ENCODE measurements around the gene TFAP2E. TPM values are rescaled to one million over a fixed set of nuclear protein-coding genes. Genes with fewer than 3 reads are reported as not detected.

The TFAP2E gene
- total RNA-seq, 4 donors from 2014 or later, result not detected

- H3K4me3 ChIP-seq, result no peak overlapping the region
- in situ Hi-C loops (cut with MboI; ENCODE audit: low sequenced_read_pairs in 4 of 4), result no loop called here
- TF ChIP-seq POLR2A (IDR thresholded peaks at IDR 0.05) (no peak), CTCF (IDR thresholded peaks at IDR 0.05 in 4 of 5, conservative IDR thresholded peaks at IDR 0.05 in 1 of 5) (no peak)
- no peaks in the 10 kb centered on the region for H3K9me3 ChIP-seq
- peaks cover 0 to 77% of the 10 kb centered on the region in 2 donors for H3K36me3 ChIP-seq
- H3K27ac ChIP-seq, result no peak overlapping the region
- ATAC-seq (no peak), DNase-seq (no peak)
- intact Hi-C loops (cut with DNase I; ENCODE audit: low total_unique reads), result loop anchor here (10.0 kb wide), 1 partner anchor 439 kb away; the partner anchor contains the start of gene SFPQ
- H3K27me3 ChIP-seq, result no peaks in the 10 kb centered on the region
- peaks cover 23 to 24% of the 10 kb centered on the region in 2 donors for H3K4me1 ChIP-seq
These were observed 60.4 kb downstream of the TFAP2E start for GRCh38 chr1:35633547-35633946.

- no peaks in the 10 kb centered on the region for H3K27me3 ChIP-seq
- peaks cover 41 to 43% of the 10 kb centered on the region in 2 donors for H3K4me1 ChIP-seq
- H3K36me3 ChIP-seq, result peaks cover 0 to 40% of the 10 kb centered on the region in 2 donors
- no peak for TF ChIP-seq CTCF (IDR thresholded peaks at IDR 0.05 in 4 of 5, conservative IDR thresholded peaks at IDR 0.05 in 1 of 5)
- TF ChIP-seq POLR2A (IDR thresholded peaks at IDR 0.05), result no peak
- peak overlapping the region; percentile 33 to 42 (median 35) for H3K4me3 ChIP-seq
- DNase-seq (no peak), ATAC-seq (no peak)
- in situ Hi-C loops (cut with MboI; ENCODE audit: low sequenced_read_pairs in 4 of 4) (no loop called here), intact Hi-C loops (cut with DNase I; ENCODE audit: low total_unique reads) (loop anchor here (10.0 kb wide), 1 partner anchor 443 kb away; the partner anchor contains the start of gene SFPQ)
- no peaks in the 10 kb centered on the region for H3K9me3 ChIP-seq
- peak overlapping the region; percentile 68 to 94 (median 72) for H3K27ac ChIP-seq
These were observed 64.3 kb downstream of the TFAP2E start for GRCh38 chr1:35637401-35637809.

DNA sequence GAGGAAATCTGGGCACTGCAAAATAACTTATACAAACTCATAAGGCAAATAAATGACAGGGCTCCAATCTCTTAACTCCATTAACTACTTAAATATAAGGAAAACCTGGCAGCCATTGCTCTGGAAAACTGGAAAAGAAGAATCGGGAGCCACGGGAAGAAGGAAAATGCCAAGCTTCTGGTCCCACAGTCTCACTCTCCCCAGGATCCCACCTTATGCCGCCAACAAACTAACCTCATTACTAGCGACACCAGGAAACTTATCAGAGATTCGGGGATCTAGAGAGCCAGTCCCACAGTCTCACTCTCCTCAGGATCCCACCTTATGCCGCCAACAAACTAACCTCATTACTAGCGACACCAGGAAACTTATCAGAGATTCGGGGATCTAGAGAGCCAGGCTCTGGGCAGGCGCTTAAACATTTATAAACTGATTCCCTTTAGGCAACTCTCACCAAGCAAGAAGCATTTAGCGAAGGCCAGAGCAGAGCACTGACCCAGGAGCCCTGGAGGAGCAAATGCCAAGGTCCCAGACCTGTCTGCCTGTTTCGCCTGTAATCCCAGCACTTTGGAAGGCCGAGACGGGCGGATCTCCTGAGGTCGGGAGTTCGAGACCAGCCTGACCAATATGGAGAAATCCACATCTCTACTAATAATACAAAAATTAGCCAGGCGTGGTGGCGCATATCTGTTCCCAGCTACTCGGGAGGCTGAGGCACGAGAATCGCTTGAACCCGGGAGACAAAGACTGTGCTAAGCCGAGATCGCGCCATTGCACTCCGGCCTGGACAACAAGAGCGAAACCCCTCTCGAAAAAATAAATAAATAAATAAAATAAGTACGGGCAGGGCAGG lies 67.5 kb downstream of the TFAP2E start:
- Histone ChIP-seq H3K4me3 (peak overlapping the region; percentile 82 to 98 (median 88)), H3K9me3 (no peaks in the 10 kb centered on the region), H3K4me1 (peaks cover 43% of the 10 kb centered on the region in 2 donors), H3K36me3 (peaks cover 0 to 8% of the 10 kb centered on the region in 2 donors), H3K27ac (peak overlapping the region; percentile 93 to 98 (median 95)), H3K27me3 (no peaks in the 10 kb centered on the region)
- peak in 1 of 2 donors; percentile 17 for DNase-seq
- TF ChIP-seq CTCF (IDR thresholded peaks at IDR 0.05 in 4 of 5, conservative IDR thresholded peaks at IDR 0.05 in 1 of 5), result no peak
- no peak for TF ChIP-seq POLR2A (IDR thresholded peaks at IDR 0.05)
- in situ Hi-C loops (cut with MboI; ENCODE audit: low sequenced_read_pairs in 4 of 4), result loop anchor here in 2 of 4 donors (5.0 to 10.0 kb wide), 2 partner anchors 77 to 84 kb away; partner anchors contain the start of gene C1orf216 (in 1 of the 2)
- ATAC-seq, result peak in 1 of 2 donors; percentile 14
- intact Hi-C loops (cut with DNase I; ENCODE audit: low total_unique reads), result loop anchor here (1.0 to 2.0 kb wide), 3 partner anchors 78 to 291 kb away; partner anchors contain the start of genes AGO3, C1orf216, KIAA0319L and NCDN

DNA sequence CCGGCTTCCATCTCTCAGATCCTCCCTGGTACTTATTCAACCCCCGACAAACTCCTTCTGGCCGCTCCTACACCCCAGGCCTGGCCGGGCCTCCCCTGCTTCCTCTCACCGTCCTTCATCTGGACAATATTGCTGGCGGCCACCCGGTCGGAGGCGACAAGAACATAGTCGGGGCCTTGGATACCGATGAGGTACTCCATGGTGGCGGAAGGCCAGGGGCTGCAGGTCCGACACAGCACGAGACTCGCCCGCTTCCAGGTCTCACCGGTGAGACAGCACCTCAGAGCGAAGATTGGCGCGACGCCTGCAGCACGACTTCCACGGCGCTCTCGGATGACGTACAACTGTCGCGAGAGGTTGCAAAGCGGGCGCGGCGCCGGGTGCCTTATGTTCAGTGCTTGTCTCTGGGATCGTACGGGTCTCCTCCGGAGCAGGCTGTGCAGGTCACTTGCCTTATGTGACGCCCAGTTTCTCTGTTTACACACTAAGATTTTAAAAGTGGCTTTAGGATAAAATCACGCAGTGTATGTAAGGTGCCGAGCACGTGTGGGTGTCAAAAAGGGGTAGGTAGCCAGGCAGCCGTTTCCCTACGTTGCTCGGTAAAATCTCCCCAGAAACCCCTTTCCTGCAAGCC lies 68.2 kb downstream of the TFAP2E start, which contains the start of gene PSMB2:
Gene PSMB2 (minus strand): TSS at position 294 of the 634 bp plus-strand sequence. CDS start 94 bp downstream, at position 200.
- H3K4me1 ChIP-seq, result peaks cover 40 to 43% of the 10 kb centered on the region in 2 donors
- H3K27ac ChIP-seq, result peak within 1 kb of the TSS; percentile 93 to 98 (median 95)
- no peaks in the 10 kb centered on the region for H3K27me3 ChIP-seq
- intact Hi-C loops (cut with DNase I; ENCODE audit: low total_unique reads) (loop anchor here (1.0 to 2.0 kb wide), 3 partner anchors 77 to 290 kb away; partner anchors contain the start of genes AGO3, C1orf216, KIAA0319L and NCDN), in situ Hi-C loops (cut with MboI; ENCODE audit: low sequenced_read_pairs in 4 of 4) (loop anchor here in 2 of 4 donors (5.0 to 10.0 kb wide), 2 partner anchors 76 to 83 kb away; partner anchors contain the start of gene C1orf216 (in 1 of the 2))
- DNase-seq, result peak; percentile 93 to 97
- TF ChIP-seq POLR2A (IDR thresholded peaks at IDR 0.05) (peak; percentile 74 to 90), CTCF (IDR thresholded peaks at IDR 0.05 in 4 of 5, conservative IDR thresholded peaks at IDR 0.05 in 1 of 5) (peak in 1 of 5 experiments; percentile 11)
- peaks cover 0 to under 1% of the 10 kb centered on the region in 2 donors for H3K36me3 ChIP-seq
- ATAC-seq, result peak; percentile 97
- peak within 1 kb of the TSS; percentile 82 to 98 (median 88) for H3K4me3 ChIP-seq
- no peaks in the 10 kb centered on the region for H3K9me3 ChIP-seq

Data from gastrocnemius medialis (tissue), 4 donors.